ENCODE data around the gene WNT11.

- TF ChIP-seq EZH2 (IDR thresholded peaks at IDR 0.05) (no peak), POLR2AphosphoS5 (IDR thresholded peaks at IDR 0.05; ENCODE audit: borderline replicate concordance, low read depth, low read length) (no peak)
Measured at GRCh38 chr11:76225122-76225611, 18.9 kb upstream of the WNT11 start.

Data from SK-N-MC (cell line).